GM18867 (cell line): ENCODE results near the gene PYGM.
A peak's percentile ranks its signal among the peaks of the same experiment; 100 is the strongest.

Experiments used
- ATAC-seq: cut with Tn5 transposase; IDR thresholded peaks from one replicate; pipeline ENCODE4 v1.9.1; 2021; ENCODE audit warnings: mild to moderate bottlenecking, moderate library complexity; ENCODE audit not compliant: unreplicated experiment

PYGM gene

GRCh38 chr11:64792482-64792881 is 32.7 kb upstream of the PYGM start:
- ATAC-seq = no peak

GRCh38 chr11:64791781-64792291 is 32.1 kb upstream of the PYGM start:
- no peak for ATAC-seq

- ATAC-seq = no peak
These were observed 30.7 kb upstream of the PYGM start for GRCh38 chr11:64790205-64791095.

- no peak for ATAC-seq
These were observed 29.8 kb upstream of the PYGM start for GRCh38 chr11:64789331-64790204.

- no peak for ATAC-seq
These were observed 28.8 kb upstream of the PYGM start for GRCh38 chr11:64788321-64789215.

- no peak for ATAC-seq
These were observed 27.9 kb upstream of the PYGM start for GRCh38 chr11:64787526-64788320.

- no peak for ATAC-seq
These were observed 26.5 kb upstream of the PYGM start for GRCh38 chr11:64786308-64786707.

GRCh38 chr11:64784813-64785581 is 25.2 kb upstream of the PYGM start:
- no peak for ATAC-seq

- peak; percentile 81 for ATAC-seq
These were observed 18.9 kb upstream of the PYGM start, which contains the start of gene SF1 for GRCh38 chr11:64778473-64779298. SF1 (minus strand) TSS chr11:64778542; CDS start chr11:64778392, 150 bp downstream.

- ATAC-seq = no peak
These were observed 18.4 kb upstream of the PYGM start for GRCh38 chr11:64778223-64778472.

- ATAC-seq = peak; percentile 20
These were observed 17.9 kb upstream of the PYGM start for GRCh38 chr11:64777449-64778222.

- ATAC-seq = no peak
These were observed 17.1 kb upstream of the PYGM start for GRCh38 chr11:64776875-64777274.

GRCh38 chr11:64776425-64776824 is 16.7 kb upstream of the PYGM start:
- no peak for ATAC-seq

GRCh38 chr11:64774144-64774543 is 14.4 kb upstream of the PYGM start:
- ATAC-seq = no peak

- ATAC-seq = peak; percentile 6
These were observed 12.7 kb upstream of the PYGM start for GRCh38 chr11:64772303-64773018.

- peak; percentile 47 for ATAC-seq
These were observed 12.1 kb upstream of the PYGM start for GRCh38 chr11:64771861-64772260.

GRCh38 chr11:64770120-64770519 is 10.3 kb upstream of the PYGM start:
- no peak for ATAC-seq
